ENCODE data around the gene GMDS.

DNA sequence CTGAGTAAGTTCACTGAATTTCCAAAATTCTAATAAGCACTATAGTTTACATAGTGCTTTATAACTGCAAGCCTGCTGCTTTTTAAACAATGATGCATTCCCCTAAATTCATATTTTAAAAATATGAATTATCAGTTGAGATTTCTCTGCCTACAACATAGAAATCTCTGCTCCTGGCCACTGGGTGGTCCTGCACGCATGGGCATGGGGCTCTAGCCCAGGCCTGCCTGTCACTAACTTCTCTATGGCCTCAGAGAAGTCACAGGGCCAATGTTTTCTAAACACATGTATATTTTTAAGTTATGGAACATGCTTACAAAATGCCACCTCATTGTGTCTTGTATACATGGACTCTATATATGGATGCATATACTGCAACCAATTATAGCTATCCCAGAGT lies 424.7 kb downstream of the GMDS start:
- TF ChIP-seq FOXJ3 (CRISPR knock-in tag; IDR thresholded peaks at IDR 0.05): no peak
- TF ChIP-seq, protein P1, sequence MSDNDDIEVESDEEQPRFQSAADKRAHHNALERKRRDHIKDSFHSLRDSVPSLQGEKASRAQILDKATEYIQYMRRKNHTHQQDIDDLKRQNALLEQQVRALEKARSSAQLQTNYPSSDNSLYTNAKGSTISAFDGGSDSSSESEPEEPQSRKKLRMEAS (IDR thresholded peaks at IDR 0.05; ENCODE audit: low read depth): no peak
- TF ChIP-seq, protein P2, sequence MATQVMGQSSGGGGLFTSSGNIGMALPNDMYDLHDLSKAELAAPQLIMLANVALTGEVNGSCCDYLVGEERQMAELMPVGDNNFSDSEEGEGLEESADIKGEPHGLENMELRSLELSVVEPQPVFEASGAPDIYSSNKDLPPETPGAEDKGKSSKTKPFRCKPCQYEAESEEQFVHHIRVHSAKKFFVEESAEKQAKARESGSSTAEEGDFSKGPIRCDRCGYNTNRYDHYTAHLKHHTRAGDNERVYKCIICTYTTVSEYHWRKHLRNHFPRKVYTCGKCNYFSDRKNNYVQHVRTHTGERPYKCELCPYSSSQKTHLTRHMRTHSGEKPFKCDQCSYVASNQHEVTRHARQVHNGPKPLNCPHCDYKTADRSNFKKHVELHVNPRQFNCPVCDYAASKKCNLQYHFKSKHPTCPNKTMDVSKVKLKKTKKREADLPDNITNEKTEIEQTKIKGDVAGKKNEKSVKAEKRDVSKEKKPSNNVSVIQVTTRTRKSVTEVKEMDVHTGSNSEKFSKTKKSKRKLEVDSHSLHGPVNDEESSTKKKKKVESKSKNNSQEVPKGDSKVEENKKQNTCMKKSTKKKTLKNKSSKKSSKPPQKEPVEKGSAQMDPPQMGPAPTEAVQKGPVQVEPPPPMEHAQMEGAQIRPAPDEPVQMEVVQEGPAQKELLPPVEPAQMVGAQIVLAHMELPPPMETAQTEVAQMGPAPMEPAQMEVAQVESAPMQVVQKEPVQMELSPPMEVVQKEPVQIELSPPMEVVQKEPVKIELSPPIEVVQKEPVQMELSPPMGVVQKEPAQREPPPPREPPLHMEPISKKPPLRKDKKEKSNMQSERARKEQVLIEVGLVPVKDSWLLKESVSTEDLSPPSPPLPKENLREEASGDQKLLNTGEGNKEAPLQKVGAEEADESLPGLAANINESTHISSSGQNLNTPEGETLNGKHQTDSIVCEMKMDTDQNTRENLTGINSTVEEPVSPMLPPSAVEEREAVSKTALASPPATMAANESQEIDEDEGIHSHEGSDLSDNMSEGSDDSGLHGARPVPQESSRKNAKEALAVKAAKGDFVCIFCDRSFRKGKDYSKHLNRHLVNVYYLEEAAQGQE (IDR thresholded peaks at IDR 0.05; ENCODE audit: low read depth, low read length): no peak
- TF ChIP-seq RCOR1 (IDR thresholded peaks at IDR 0.05; ENCODE audit: low read length): no peak
- no peak for TF ChIP-seq FOSL2 (IDR thresholded peaks at IDR 0.05; ENCODE audit: borderline replicate concordance, low read depth)
- TF ChIP-seq SIN3A (IDR thresholded peaks at IDR 0.05; ENCODE audit: borderline replicate concordance, low read depth, low read length): no peak
- TF ChIP-seq, protein P3, sequence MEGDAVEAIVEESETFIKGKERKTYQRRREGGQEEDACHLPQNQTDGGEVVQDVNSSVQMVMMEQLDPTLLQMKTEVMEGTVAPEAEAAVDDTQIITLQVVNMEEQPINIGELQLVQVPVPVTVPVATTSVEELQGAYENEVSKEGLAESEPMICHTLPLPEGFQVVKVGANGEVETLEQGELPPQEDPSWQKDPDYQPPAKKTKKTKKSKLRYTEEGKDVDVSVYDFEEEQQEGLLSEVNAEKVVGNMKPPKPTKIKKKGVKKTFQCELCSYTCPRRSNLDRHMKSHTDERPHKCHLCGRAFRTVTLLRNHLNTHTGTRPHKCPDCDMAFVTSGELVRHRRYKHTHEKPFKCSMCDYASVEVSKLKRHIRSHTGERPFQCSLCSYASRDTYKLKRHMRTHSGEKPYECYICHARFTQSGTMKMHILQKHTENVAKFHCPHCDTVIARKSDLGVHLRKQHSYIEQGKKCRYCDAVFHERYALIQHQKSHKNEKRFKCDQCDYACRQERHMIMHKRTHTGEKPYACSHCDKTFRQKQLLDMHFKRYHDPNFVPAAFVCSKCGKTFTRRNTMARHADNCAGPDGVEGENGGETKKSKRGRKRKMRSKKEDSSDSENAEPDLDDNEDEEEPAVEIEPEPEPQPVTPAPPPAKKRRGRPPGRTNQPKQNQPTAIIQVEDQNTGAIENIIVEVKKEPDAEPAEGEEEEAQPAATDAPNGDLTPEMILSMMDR (IDR thresholded peaks at IDR 0.05): no peak
- TF ChIP-seq GATA2 (CRISPR knock-in tag; IDR thresholded peaks at IDR 0.05): no peak
- no peak for TF ChIP-seq TAF1 (IDR thresholded peaks at IDR 0.05; ENCODE audit: borderline replicate concordance, low read depth, low read length)
- TF ChIP-seq, protein P4, sequence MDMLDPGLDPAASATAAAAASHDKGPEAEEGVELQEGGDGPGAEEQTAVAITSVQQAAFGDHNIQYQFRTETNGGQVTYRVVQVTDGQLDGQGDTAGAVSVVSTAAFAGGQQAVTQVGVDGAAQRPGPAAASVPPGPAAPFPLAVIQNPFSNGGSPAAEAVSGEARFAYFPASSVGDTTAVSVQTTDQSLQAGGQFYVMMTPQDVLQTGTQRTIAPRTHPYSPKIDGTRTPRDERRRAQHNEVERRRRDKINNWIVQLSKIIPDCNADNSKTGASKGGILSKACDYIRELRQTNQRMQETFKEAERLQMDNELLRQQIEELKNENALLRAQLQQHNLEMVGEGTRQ (IDR thresholded peaks at IDR 0.05; ENCODE audit: borderline replicate concordance, low read depth, low read length): no peak

Measured in SK-N-SH (cell line).